ENCODE measurements around the gene RYR2. TPM values are rescaled to one million over a fixed set of nuclear protein-coding genes. Genes with fewer than 3 reads are reported as not detected.

RYR2 gene
- total and polyA plus RNA-seq, 9 of the 15 experiments (the other 6 are each of a cell fraction or from before 2014, with no cell fraction given), result 0.03 to 0.42 (median 0.14) TPM

GRCh38 chr1:237255071-237255470 lies 213.1 kb downstream of the RYR2 start:
- BruUV-seq (replicated peaks), result no TSS peak
- CTCF ChIA-PET (ENCODE audit: low intra/inter-chr PET ratio), result no interaction called here
- H3K9me3 ChIP-seq (replicated peaks; ENCODE audit: control insufficient read depth, insufficient read depth, low read depth, low read length), result no peaks in the 10 kb centered on the region
- no peaks in the 10 kb centered on the region for H3K36me3 ChIP-seq (ENCODE audit: control insufficient read depth, insufficient read depth, low read length)
- ATAC-seq (no peak), FAIRE-seq (peak; percentile 29), DNase-seq (ENCODE audit: extremely low read depth in 1 of 4, low spot score in 3 of 4) (no peak)
- no peaks in the 10 kb centered on the region for H3K27me3 ChIP-seq (ENCODE audit: control insufficient read depth in 2 of 2, insufficient read depth in 2 of 2, low read length in 2 of 2)
- no peaks in the 10 kb centered on the region for H3K79me2 ChIP-seq (ENCODE audit: control insufficient read depth, insufficient read depth, low read length)
- POLR2A ChIA-PET, result no interaction called here
- no peak overlapping the region for H3K4me2 ChIP-seq (ENCODE audit: insufficient read depth, low read length)
- no peak overlapping the region for H2AFZ ChIP-seq (ENCODE audit: low read depth, low read length)
- in situ Hi-C loops (cut with MboI), result no loop called here
- no peaks in the 10 kb centered on the region for H3K9me1 ChIP-seq (ENCODE audit: control insufficient read depth, insufficient read depth, low read length)
- intact Hi-C loops (cut with micrococcal nuclease), result no loop called here
- H3K4me3 ChIP-seq, result no peak overlapping the region
- no peak for TF ChIP-seq BDP1 (IDR thresholded peaks at IDR 0.05; ENCODE audit: insufficient read depth, insufficient read length)
- no peak for TF ChIP-seq SMAD1 (IDR thresholded peaks at IDR 0.05; ENCODE audit: low read depth, low read length, partially characterized antibody)
- TF ChIP-seq EZH2 (IDR thresholded peaks at IDR 0.05; ENCODE audit: borderline replicate concordance, low read depth, low read length), result no peak
- no peak for TF ChIP-seq RFX1 (IDR thresholded peaks at IDR 0.05)
- no peak overlapping the region for H3K9ac ChIP-seq (ENCODE audit: insufficient read depth in 1 of 2, low read depth in 2 of 2, low read length in 2 of 2)
- no peaks in the 10 kb centered on the region for H3K4me1 ChIP-seq (replicated peaks in 1 of 2; ENCODE audit: control insufficient read depth in 2 of 2, insufficient read depth in 2 of 2, low read length in 2 of 2)
- 0% methylated on average over 1 of the region's 1 CpG for WGBS (ENCODE audit: insufficient coverage, low coverage, missing lambda C conversion rate)
- H4K20me1 ChIP-seq (replicated peaks; ENCODE audit: control insufficient read depth, insufficient read depth, low read length), result no peaks in the 10 kb centered on the region
- H3K27ac ChIP-seq (ENCODE audit: extremely low read depth, low read depth, low read length), result no peak overlapping the region

- Histone ChIP-seq H3K27ac (ENCODE audit: extremely low read depth, low read depth, low read length) (no peak overlapping the region), H3K9me3 (replicated peaks; ENCODE audit: control insufficient read depth, insufficient read depth, low read depth, low read length) (no peaks in the 10 kb centered on the region), H4K20me1 (replicated peaks; ENCODE audit: control insufficient read depth, insufficient read depth, low read length) (no peaks in the 10 kb centered on the region), H3K36me3 (ENCODE audit: control insufficient read depth, insufficient read depth, low read length) (no peaks in the 10 kb centered on the region), H3K4me2 (ENCODE audit: insufficient read depth, low read length) (no peak overlapping the region), H3K4me1 (replicated peaks in 1 of 2; ENCODE audit: control insufficient read depth in 2 of 2, insufficient read depth in 2 of 2, low read length in 2 of 2) (no peaks in the 10 kb centered on the region), H2AFZ (ENCODE audit: low read depth, low read length) (no peak overlapping the region), H3K9ac (ENCODE audit: insufficient read depth in 1 of 2, low read depth in 2 of 2, low read length in 2 of 2) (no peak overlapping the region), H3K27me3 (ENCODE audit: control insufficient read depth in 2 of 2, insufficient read depth in 2 of 2, low read length in 2 of 2) (no peaks in the 10 kb centered on the region), H3K9me1 (ENCODE audit: control insufficient read depth, insufficient read depth, low read length) (no peaks in the 10 kb centered on the region), H3K79me2 (ENCODE audit: control insufficient read depth, insufficient read depth, low read length) (no peaks in the 10 kb centered on the region), H3K4me3 (no peak overlapping the region)
- ATAC-seq (no peak), DNase-seq (ENCODE audit: extremely low read depth in 1 of 4, low spot score in 3 of 4) (no peak), FAIRE-seq (no peak)
- no TSS peak for BruUV-seq (replicated peaks)
- intact Hi-C loops (cut with micrococcal nuclease) (no loop called here), in situ Hi-C loops (cut with MboI) (no loop called here)
- POLR2A ChIA-PET, result no interaction called here
- CTCF ChIA-PET (ENCODE audit: low intra/inter-chr PET ratio), result no interaction called here
- TF ChIP-seq NFATC3 (IDR thresholded peaks at IDR 0.05) (no peak), MTA2 (IDR thresholded peaks at IDR 0.05; ENCODE audit: low read depth) (no peak), RHOXF2B (CRISPR knock-in tag; conservative IDR thresholded peaks at IDR 0.05) (no peak), SUPT5H (IDR thresholded peaks at IDR 0.05) (no peak), FOXK1 (CRISPR knock-in tag; IDR thresholded peaks at IDR 0.05; ENCODE audit: borderline replicate concordance) (no peak), ZFX (CRISPR knock-in tag; IDR thresholded peaks at IDR 0.05) (no peak), ARID3A (IDR thresholded peaks at IDR 0.05; ENCODE audit: borderline replicate concordance, low read depth, low read length) (no peak), SRSF9 (IDR thresholded peaks at IDR 0.05; ENCODE audit: borderline replicate concordance, low read depth, low read length) (no peak), ZNF143 (CRISPR knock-in tag; IDR thresholded peaks at IDR 0.05) (no peak), USF1 (CRISPR knock-in tag; IDR thresholded peaks at IDR 0.05) (no peak)
- TF ChIP-seq, protein P1, sequence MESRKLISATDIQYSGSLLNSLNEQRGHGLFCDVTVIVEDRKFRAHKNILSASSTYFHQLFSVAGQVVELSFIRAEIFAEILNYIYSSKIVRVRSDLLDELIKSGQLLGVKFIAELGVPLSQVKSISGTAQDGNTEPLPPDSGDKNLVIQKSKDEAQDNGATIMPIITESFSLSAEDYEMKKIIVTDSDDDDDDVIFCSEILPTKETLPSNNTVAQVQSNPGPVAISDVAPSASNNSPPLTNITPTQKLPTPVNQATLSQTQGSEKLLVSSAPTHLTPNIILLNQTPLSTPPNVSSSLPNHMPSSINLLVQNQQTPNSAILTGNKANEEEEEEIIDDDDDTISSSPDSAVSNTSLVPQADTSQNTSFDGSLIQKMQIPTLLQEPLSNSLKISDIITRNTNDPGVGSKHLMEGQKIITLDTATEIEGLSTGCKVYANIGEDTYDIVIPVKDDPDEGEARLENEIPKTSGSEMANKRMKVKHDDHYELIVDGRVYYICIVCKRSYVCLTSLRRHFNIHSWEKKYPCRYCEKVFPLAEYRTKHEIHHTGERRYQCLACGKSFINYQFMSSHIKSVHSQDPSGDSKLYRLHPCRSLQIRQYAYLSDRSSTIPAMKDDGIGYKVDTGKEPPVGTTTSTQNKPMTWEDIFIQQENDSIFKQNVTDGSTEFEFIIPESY (CRISPR knock-in tag; IDR thresholded peaks at IDR 0.05), result no peak
These were observed 216.9 kb downstream of the RYR2 start for GRCh38 chr1:237258871-237259270.
